ENCODE data around the gene BCL2L15. TPM values are rescaled to one million over a fixed set of nuclear protein-coding genes. Genes with fewer than 3 reads are reported as not detected.

The BCL2L15 gene
- total and polyA plus RNA-seq, 2 of the 8 experiments (the other 6 are each of a cell fraction or from before 2014, with no cell fraction given): 0.32 to 0.36 TPM

DNA sequence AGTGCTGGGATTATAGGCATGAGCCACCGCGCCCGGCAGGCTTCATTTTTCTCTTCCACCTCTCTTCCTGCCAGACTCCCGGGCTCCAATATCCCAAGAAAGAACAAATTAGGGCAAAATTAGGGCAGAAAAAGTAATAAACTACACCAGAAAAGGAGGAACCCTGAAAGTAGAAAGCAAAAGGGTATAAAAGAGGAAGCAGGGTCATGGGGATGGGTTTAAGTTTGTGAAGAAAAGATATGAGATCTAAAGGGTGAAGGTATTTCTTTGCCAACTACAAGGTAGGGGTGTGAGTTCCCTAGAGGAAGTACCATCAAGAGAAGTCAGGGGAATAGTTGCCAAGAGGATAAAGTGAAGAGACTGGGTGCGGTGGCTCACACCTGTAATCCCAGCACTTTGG lies 25.7 kb downstream of the BCL2L15 start (continued):
- TF ChIP-seq, protein P1, sequence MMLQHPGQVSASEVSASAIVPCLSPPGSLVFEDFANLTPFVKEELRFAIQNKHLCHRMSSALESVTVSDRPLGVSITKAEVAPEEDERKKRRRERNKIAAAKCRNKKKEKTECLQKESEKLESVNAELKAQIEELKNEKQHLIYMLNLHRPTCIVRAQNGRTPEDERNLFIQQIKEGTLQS (IDR thresholded peaks at IDR 0.05; ENCODE audit: insufficient read depth, low read depth, low read length): no peak
- no peak for TF ChIP-seq CHD7 (IDR thresholded peaks at IDR 0.05; ENCODE audit: insufficient replicate concordance, low read length)
- no peak for TF ChIP-seq CBX5 (IDR thresholded peaks at IDR 0.05; ENCODE audit: low read depth, low read length)
- no peak for TF ChIP-seq SP4 (IDR thresholded peaks at IDR 0.05; ENCODE audit: low read length)
- no peak for TF ChIP-seq RAD21 (IDR thresholded peaks at IDR 0.05 in 1 of 2, conservative IDR thresholded peaks at IDR 0.05 in 1 of 2; ENCODE audit: low read depth in 2 of 2, low read length in 2 of 2)
